NCI-H128 (cell line): ENCODE measurements around the gene FGFR4.
A peak's percentile ranks its signal among the peaks of the same experiment; 100 is the strongest.

Experiments used
- DNase-seq: peaks from one replicate; lab custom pipeline; 2025; ENCODE audit not compliant: unreplicated experiment; lab: John Stamatoyannopoulos, UW

FGFR4 gene

DNA sequence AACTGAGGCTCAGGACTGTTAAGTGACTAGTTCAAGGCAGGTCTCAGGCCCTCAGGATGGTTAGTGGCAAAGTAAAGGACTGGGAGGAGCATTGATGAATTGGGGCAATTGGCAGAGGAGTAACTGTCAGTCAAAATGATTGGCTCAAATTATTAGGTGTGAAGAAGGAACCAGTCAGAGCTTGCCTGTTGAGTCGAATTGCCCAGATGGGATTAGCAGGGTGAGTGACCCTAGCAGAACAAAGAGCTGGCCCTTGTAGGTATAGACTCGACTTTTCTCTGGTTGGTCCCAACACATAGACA lies 44.3 kb downstream of the FGFR4 start:
- DNase-seq = no peak

DNA sequence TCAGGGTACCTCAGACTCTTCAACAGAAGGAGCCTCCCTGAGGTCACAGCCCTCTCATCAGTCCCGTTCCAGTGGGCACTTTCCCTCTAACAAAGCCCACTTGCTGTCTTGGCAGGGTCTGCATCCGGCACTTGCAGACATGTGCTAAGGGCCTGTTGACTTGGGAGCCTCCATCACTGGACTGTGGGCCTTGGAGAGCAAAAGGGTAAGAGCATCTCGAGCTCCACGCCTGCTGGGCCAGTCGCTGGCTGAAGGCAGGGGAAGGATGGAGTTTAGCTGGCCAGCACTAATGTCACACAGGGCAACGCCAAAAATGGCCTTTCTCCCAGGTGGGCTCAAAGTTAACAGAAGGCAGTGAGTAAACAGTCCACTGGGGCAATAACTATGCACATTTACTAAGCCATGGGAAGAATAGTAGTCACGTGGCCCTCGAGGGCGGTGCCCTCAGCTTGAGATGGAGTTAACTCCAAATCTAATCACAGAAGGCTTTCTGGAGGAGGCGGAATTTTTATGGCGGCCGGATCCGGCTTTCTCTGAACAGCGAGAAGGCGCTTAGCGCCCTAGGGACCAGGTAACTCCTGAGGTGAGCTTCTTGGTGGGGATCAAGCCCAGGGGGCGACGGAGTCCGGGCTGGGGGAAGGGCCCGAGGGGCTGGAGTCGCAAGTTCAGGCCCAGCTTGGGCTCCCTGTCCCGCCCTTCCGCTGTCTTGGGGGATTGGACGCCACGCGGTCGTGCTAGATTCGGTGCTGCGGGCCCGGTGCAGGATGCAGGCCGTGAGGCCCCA lies 44.8 kb downstream of the FGFR4 start:
- DNase-seq = no peak

DNA sequence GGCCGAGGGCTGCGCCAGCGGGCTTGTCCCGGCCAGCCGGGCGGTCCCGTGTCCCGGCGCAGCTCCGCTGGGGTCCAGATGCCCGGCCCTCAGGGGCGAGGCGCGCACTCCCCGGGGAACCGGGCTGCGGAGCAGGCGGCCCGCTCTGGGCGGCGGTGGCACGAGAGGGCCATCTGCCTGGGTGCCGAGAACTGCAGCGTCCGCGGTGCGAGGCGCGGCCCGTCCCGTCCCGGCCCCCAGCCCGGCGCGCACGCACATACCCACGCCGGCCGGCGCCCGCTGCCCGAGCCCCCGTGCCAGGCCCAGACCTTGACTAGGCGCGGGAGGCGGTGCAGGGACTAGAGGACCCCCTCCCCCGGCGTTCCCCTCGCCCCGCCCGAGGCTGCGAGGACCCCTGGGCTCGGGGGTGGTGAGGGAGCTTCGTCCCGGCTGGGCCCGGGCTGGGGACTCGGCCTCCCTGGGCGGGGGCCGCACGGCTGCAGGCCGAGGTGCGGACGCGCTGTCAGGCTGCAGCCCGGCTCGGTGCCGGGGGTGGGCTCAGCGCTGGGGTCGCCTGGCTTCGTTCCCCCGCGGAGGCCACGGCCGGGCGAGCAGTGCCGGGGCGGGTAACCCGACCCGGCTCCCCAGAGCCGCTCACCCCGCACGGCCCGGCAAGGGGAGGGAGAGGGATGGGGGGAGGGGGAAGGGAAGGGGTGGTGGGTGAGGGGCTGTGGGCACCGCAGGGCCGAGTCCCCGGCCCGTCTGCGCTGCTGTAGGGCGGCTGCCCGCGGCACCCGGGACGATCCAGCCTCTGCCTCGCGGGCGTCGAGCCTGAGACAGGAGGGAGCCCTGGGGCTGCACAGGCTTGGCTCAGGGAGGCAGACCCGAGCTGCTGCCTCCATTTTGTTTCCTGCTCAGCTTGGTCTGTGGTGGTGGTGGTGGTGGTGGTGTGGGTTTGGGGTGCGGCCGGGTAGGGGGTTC lies 45.7 kb downstream of the FGFR4 start:
- no peak for DNase-seq

DNA sequence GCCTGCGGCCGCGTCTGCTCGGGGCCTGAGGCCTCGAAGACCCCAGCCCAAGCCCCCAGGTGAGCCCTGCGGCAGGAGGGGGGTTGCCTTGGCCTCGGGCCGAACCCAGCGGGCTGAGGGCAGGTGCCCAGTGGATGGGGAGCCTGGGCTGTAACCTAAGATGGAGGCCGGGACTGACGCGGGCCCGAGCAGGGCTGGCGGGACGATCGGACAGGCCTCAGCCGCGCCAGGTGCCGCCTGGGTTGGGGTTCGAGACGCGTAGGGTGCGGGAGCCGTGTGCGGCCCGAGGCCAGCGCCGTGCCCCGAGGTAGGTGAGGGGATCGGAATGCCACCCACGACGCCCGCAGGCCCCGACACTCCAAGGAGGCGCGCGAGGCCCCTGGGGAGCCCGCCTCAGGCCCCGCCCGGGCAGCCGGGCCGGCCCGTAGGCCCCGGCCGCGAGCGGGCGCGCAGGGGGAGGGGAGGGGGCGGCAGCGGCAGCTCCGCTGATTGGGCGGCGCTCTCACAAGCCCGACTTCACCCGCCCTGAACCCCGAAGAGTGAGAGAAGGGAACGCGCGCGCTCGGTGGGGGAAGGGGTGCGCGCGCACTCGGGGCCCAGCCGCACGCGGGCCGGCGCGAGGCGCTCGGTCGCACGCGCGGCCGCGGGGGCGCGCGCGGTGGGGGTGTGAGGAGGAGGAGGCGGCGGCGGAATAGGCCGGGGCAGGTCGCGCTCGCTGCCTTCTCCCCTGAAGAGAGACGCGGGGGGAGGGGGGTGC lies 46.6 kb downstream of the FGFR4 start, which contains the start of gene NSD1:
Gene NSD1, plus strand, starts transcription at position 678 of the 757 bp plus-strand sequence. CDS start 1,331 bp downstream, outside the sequence.
- peak; percentile 55 for DNase-seq

DNA sequence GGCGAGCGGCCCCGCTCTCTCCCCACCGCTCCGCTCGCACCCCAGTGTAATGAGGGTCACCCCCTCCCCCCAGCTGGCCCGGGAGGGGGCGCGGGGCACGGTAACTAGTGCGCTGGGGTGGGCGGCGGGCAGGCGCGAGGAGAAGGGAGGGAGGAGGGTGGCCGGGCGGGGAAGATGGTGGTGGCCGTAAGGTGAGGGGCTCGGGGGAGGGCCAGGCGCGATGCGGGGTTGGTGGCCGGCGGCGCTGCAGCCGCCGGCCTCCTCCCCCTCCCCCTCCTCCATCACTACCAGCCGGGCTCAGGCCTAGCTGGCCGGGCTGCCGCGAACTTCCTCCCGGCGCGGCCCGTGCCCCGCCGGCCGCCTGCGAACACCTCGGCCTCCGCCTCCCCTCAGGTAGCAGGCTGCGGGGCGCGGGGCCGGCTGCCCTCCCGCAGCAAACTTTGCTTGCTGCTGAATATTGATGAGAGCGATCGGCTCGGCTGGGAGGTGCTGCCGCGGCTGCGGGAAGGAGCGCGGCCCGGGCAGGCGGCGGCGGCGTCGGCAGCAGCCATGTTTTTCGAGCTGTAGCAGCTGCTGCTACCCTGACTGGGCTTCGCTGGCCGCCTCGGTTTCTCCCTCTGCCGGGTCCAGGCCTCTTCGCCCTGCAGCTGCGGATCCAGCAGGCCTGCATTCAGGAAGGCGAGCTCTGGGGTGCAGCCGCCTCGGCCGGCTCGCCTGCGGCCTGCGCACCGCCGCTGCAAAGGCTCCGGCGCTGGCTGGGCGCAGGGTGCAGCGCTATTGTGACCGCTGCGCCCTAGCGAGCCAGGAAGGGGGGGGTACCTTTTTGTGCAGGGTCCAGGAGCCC lies 47.4 kb downstream of the FGFR4 start:
- DNase-seq = no peak

DNA sequence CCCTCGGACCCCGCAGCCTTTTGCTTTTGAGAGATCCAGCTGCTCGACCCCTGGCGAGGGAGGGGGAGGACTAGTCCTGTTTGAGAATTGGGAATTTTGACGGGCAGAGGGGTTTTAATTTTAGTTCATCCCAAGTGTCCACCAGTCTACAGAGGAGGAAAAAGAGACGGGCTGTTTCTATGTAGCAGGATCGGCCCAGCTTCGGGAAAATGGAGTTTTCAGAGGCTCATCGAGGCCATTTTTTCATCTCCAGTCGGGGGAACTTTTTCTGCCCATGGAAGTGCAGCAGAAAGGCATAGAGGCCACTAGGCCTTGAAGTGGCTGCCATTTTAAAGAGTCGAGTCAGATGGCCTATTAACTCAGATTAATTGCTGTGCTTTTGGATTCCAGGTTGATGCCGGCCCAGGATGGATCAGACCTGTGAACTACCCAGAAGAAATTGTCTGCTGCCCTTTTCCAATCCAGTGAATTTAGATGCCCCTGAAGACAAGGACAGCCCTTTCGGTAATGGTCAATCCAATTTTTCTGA lies 48.0 kb downstream of the FGFR4 start:
- DNase-seq = no peak

DNA sequence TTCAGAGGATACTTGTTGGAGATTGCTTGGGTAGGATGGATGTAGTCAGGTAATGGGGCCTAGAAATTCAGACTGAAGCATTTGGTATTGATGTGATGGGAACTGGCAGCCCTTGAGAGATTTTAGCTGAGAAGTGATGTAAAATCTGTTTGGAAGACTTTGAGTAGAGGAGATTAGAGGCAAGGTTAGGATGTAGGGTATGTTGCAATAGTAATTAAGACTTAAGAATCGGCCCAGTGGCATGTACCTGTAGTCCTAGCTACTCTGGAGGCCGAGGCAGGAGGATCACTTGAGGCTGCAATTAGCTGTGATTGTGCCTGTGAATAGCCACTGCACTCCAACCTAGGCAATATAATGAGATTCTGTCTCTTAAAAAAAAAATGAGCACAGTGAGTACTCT lies 53.6 kb downstream of the FGFR4 start:
- no peak for DNase-seq

DNA sequence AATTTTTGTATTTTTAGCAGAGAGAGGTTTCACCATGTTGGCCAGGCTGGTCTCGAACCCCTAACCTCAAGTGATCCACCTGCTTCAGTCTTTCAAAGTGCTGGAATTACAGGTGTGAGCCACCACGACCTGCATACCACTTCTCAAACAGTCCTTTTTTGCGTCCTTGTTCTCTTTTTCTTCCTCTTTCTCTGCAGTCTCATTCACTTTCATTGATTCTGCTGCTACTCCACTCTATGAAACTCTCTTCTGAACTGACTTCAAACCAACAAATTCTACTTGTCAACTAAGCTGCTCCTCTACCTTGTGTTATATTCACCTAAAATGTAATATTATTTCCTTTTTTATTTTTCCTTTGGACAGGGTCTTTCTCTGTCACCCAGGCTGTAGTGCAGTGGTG lies 54.8 kb downstream of the FGFR4 start:
- DNase-seq = no peak

DNA sequence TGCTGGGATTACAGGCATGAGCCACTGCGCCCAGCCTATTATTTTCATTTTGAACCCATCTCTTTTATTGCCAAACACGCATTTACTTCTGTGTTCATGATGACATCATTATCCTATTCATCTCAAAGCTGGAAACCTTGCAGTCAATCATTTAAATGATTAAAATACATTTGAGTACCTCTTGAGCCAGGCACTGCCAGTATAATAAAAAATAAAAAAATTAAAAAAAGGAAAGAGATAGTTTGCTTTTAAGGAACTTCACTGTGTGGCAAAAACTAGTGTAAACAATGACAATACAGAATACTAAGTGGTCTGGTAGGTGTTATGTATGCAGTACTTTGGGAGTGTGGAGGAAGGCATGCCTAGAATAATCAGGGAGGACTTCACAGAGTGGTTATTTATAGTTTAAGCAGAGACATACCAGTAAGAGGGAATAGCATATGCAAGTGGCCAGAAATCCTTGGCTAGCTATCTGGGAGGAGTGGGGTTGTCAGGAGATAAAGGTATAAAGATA lies 55.4 kb downstream of the FGFR4 start:
- DNase-seq = no peak

DNA sequence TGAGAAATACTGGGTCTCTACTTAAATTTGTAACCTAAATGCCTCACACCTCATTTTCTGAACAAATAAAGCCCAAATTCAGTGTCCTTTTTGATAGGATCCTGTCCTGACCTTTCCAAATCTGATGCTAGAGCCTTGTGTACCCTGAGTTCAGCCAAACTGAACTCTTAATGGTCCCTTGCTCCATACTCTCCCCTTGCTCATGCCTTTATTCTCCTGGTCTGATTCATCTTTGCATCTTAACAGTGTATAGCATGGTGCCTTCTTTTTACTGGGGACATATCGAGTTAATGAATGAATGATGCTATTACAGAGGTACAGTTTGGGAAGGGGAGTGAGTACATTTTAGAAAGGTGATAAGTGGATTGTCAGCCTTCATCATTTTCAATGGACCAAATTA lies 56.1 kb downstream of the FGFR4 start:
- no peak for DNase-seq

DNA sequence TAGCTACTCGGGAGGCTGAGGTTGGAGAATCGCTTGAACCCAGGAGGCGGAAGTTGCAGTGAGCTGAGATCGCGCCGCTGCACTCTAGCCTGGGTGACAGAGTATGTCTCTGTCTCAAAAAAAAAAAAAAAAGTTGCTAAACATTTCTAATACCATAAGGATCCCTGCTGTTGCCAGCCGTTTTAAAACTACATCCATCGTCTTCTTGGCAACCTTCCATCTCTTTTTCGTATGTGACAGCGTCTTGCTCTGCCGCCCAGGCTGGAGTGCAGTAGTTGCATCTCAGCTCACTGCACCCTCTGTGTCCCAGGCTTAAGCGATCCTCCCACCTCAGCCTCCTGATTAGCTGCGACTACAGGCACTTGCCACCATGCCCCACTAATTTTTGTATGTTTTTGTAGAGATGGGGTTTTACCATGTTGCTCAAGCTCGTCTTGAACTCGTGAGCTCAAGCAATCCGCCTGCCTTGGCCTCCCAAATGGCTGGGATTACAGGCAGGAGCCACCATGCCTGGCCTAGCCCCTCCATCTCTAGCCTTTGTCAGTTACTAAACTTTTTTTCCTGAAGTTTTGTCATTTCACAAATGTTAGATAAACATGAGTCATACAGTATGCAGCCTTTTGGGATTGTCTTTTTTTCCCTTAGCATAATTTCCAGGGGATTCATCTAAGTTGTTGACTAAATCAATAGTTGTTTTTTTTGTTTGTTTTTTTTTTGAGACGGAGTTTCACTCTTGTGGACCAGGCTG lies 60.4 kb downstream of the FGFR4 start:
- no peak for DNase-seq
